Upper lobe of left lung (tissue), 4 donors: Measurements from ENCODE around the gene CEP19.

Experiments
- POLR2AphosphoS5 ChIP-seq, 2 donors: sonication (generic); formaldehyde crosslinking; IDR thresholded peaks; one replicate each; pipeline ENCODE4 v1.5.1; 2017; ENCODE audit warnings: antibody characterized with exemption in 2 of 2
- TF ChIP-seq, protein P1 (sequence below), 6 experiments: fragments of 450-650 bp in 4 of 6; fragments of 200-600 bp in 2 of 6; sonication (generic) in 2 of 6; IDR thresholded peaks; one replicate each; pipeline ENCODE4 v1.5.1; 2016 to 2019; ENCODE audit warnings: antibody characterized with exemption in 6 of 6

GRCh38 chr3:196753201-196753600 is 41.2 kb upstream of the CEP19 start:
- TF ChIP-seq, protein P1, sequence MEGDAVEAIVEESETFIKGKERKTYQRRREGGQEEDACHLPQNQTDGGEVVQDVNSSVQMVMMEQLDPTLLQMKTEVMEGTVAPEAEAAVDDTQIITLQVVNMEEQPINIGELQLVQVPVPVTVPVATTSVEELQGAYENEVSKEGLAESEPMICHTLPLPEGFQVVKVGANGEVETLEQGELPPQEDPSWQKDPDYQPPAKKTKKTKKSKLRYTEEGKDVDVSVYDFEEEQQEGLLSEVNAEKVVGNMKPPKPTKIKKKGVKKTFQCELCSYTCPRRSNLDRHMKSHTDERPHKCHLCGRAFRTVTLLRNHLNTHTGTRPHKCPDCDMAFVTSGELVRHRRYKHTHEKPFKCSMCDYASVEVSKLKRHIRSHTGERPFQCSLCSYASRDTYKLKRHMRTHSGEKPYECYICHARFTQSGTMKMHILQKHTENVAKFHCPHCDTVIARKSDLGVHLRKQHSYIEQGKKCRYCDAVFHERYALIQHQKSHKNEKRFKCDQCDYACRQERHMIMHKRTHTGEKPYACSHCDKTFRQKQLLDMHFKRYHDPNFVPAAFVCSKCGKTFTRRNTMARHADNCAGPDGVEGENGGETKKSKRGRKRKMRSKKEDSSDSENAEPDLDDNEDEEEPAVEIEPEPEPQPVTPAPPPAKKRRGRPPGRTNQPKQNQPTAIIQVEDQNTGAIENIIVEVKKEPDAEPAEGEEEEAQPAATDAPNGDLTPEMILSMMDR (IDR thresholded peaks at IDR 0.05): no peak
- TF ChIP-seq POLR2AphosphoS5 (IDR thresholded peaks at IDR 0.05): no peak
